ENCODE measurements around the gene XXYLT1. TPM values are rescaled to one million over a fixed set of nuclear protein-coding genes. Genes with fewer than 3 reads are reported as not detected.

XXYLT1 gene
- total RNA-seq, 1 donor: 21.0 TPM

DNA sequence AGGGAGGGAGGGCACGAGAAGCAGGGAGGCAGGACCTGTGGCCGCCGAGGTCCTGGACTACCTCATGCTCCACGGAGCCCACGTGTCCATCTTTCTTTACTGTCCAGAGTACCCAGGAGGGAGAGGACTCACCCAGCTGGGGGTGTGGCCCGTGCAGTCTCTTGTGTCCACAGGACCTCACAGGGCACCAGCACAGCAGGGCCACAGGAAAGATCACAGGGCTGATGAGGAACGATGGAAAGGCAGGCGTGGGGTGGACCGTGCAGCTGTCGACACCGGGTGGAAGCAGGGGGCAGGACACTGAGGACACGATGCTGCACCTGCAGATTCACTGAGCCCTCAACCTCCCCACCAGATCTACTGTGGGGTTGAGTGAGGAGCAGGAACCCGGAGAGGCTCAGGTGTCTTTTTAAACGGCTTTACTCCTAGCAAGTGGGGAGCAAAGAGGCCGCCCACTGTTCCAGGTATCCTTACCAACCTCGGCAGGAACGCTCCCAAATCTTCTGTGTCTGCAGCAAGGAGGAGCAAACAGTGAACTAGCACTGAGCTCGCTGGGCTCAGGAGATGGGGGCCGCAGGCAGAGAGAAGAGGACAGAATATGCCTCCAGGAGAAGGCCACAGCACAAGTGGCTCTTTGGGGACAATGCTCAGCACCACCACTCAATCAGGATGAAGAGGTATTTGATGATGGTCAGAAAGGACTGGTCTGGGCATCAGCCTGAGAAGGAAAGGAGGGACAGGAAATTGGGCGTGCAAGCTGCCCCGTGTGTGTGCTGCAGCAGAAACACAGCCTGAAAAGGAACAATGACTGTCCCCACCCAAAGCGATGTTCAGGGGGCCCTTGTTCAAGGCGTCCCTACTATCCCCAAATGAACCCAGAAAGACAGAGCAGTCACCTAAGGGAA is 198.8 kb downstream of the XXYLT1 start:
- TF ChIP-seq CTCF (IDR thresholded peaks at IDR 0.05; ENCODE audit: insufficient read depth, low read length): no peak
- DNase-seq (ENCODE audit: low read depth): no peak
- no peak overlapping the region for H3K4me3 ChIP-seq (ENCODE audit: low read depth, low read length)

GRCh38 chr3:195071011-195071728 is 199.8 kb downstream of the XXYLT1 start:
- no peak overlapping the region for H3K4me3 ChIP-seq (ENCODE audit: low read depth, low read length)
- no peak for TF ChIP-seq CTCF (IDR thresholded peaks at IDR 0.05; ENCODE audit: insufficient read depth, low read length)
- no peak for DNase-seq (ENCODE audit: low read depth)

DNA sequence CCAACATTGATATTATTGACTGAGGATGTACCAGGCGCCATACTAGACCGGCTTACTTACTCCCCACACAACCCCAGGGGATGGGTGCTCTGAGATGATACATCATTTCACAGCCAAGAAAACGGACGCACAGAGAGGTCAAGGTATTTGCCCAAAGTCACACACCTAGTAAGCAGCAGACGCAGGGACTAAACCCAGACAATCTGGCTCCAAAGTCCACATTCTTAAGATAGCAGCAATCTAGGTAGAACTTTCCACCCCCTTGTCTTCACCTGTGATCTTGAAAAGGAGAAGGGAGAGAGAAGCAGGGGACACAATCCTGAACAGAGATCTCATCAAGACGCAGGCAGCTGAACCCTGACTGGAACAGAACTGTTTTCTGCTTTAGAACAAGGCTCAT is 200.6 kb downstream of the XXYLT1 start:
- no peak for TF ChIP-seq CTCF (IDR thresholded peaks at IDR 0.05; ENCODE audit: insufficient read depth, low read length)
- no peak overlapping the region for H3K4me3 ChIP-seq (ENCODE audit: low read depth, low read length)
- DNase-seq (ENCODE audit: low read depth): no peak

DNA sequence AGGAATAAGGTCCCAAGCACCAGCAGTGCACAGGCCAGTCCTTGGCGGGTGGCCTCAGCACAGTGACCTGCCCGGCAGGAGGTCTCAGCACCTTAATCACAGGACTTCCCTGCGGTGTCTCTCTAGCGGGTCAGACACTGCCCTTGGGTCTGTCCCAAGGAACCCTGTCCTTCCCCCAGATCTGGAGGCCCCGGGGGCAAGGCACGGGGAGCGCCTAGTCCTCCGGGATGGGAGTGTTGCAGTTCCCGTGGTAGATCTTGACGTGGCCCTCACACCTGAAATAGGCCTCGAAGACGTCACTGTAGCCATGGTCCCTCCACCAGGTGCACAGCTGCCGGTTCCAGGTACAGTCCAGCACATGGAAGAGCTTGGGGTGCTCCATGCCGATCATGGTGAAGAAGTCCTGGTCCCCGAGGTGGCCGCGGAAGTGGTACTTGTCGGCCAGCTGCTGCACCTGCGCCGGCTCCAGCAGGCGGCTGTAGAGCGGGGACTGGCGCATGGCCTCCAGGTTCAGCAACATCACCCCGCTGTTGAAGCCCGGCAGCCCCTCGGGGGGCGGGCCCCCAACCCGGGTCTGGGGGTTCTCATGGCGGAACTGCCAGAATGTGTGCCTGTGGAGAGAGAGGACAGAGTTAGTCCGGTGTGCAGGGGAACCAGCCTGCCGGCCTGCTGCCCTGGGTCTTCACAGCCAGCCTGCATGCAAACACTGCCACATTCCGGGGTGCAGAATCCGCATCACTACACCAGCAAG is 201.3 kb downstream of the XXYLT1 start:
- no peak for DNase-seq (ENCODE audit: low read depth)
- no peak for TF ChIP-seq CTCF (IDR thresholded peaks at IDR 0.05; ENCODE audit: insufficient read depth, low read length)
- no peak overlapping the region for H3K4me3 ChIP-seq (ENCODE audit: low read depth, low read length)

DNA sequence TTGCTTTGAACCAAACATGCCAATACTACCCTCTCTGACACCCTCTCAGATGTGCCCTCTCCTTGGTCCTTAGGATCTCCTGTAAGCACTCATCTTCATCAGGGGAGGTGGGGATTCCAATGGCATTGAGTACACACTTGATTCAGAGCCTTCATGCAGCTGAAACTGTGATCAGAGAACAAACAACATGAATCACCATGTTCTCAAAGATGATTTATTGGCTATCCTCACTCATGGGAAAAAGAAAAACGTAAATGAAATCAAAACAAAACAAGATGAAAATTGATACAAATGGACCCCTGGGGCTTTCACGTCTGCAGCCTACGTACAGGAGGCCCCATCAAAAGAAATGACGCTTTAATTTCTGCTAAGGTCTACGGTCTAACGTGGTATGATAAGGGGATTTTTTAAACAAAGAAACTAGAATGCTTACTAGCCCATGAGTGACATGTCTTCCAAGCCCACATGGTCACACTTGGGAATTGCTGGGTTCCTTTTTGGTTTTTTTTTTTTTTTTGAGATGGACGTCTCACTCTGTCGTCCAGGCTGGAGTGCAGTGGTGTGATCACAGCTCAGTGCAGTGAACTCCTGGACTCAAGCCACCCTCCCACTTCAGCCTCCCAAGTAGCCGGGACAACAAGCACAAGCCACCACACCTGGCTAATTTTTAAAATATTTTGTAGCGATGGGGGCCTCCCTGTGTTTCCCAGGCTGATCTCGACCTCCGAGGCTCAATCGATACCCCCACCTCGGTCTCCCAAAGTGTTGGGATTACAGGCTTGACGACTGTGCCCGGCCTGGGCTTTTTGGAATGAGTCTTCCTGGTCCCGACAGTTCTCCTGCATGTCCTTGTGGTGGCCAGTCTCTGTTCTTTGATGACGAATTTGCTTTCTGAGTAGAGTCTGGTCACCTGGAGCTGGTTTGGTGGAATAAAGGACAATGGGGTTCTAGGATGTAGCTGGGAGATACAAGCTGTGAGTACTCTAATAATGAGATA is 202.6 kb downstream of the XXYLT1 start:
- no peak for TF ChIP-seq CTCF (IDR thresholded peaks at IDR 0.05; ENCODE audit: insufficient read depth, low read length)
- no peak for DNase-seq (ENCODE audit: low read depth)
- no peak overlapping the region for H3K4me3 ChIP-seq (ENCODE audit: low read depth, low read length)

GRCh38 chr3:195066441-195066841 is 204.5 kb downstream of the XXYLT1 start:
- DNase-seq (ENCODE audit: low read depth): no peak
- TF ChIP-seq CTCF (IDR thresholded peaks at IDR 0.05; ENCODE audit: insufficient read depth, low read length): no peak
- H3K4me3 ChIP-seq (ENCODE audit: low read depth, low read length): no peak overlapping the region
